ENCODE data around the gene FUT2.

Gene FUT2

DNA sequence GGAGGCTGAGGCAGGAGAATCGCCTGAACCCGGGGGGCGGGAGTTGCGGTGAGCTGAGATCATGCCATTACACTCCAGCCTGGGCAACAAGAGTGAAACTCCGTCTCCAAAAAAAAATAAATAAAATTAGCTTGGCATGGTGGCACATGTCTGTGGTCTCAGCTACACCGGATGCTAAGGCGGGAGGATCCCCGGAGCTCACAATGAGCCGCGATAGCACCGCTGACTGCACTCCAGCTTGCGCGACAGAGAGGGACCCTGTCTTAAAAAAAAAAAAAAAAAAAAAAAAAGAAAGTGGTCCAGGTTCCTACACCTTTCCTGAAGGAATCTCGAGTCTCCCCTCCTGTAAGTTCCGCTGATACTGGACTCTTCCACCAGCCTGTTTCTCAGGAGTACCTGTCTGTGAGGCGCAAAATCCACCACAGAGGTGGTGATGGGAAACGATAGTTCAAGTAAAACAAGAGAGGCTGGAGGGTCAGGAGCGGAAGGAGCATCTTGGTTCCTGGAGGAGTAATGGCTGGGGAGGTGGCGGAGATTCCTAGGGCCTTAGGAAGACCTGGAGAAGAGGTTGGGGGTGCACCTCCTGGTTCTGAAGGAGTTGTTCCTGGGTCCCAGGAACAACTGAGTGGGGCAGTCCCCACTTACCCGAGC, 56.2 kb downstream of the FUT2 start:
- DNase-seq (ENCODE audit: low read depth): no peak

DNA sequence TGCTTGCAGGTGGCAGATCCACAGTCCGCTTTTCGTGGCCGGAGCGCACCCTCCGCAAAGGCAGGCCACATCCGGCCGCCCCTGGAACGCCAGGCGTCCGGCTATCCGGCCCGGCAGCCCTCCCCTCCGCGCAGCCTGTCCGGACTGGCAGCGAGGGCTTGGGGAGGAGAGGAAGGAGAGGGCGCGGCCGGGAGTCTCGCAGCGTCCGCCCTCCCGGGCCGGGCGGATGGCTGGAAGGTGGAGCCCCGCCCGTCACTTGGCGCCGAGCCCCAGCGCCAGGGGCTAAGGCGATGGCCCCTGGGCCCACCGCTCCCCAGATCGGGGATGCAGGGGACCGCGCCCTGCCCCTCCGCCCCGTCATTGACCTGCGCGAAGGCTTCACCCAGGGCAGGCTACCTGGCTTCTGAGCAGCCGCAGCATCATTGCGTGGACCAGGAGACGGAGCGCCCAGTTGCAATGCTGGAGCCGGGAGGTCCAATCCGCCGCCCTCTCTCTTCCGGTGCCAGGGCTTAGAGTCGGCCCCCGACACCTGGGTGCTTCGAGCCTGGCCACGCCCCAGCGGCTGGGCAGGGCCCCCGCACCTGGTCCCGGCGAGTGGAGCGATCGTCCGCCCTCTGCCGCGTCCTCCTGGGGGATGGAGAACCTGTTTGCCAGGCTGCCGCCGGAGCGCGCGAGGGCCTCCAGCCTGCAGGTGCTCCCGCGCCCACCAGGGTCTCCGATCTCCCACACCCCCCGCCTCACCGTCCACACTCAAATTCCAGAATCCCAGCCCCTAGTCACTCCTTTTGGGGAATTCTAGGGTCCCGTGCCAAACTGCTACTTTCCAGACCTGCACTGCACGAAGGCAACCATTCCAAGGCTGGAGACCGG, 57.0 kb downstream of the FUT2 start, which contains the start of gene FUT1:
Gene FUT1, minus strand, starts transcription at position 146 of the 870 bp plus-strand sequence. CDS start 1,360 bp downstream, outside the sequence.
- DNase-seq (ENCODE audit: low read depth): no peak

DNA sequence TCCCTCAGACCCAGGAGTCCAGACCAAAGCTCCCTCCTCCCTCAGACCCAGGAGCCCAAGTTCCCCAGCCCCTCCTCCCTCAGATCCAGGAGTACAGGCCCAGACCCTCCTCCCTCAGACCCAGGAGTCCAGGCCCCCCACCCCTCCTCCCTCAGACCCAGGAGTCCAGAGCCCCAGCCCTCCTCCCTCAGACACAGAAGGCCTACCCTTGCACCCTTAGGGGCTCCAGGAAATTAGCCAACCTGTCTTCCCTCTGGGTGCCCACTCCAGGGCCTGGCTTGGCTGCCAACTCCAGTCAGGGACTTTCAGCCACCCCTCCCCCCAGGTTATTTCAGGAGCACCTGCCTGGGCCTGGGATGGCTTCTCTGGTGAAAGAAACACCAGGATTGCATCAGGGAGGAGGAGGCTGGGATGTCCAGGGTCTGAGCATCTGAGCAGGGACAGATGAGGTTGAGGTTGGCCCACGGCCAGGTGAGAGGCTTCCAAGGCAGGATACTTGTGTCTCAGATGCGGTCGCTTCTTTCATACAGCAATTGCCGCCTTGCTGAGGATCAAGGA, 59.4 kb downstream of the FUT2 start, which contains the start of gene FGF21:
Gene FGF21, plus strand, starts transcription at position 441 of the 558 bp plus-strand sequence. CDS start 713 bp downstream, outside the sequence.
- no peak for DNase-seq (ENCODE audit: low read depth)
